Hepatocyte (in vitro differentiated cells): ENCODE results near the gene PCBP3. TPM values are rescaled to one million over a fixed set of nuclear protein-coding genes. Genes with fewer than 3 reads are reported as not detected.
"Not testable (repeated sequence)": the region's sequence is repeated elsewhere in the genome, so short reads cannot be mapped to it uniquely, and the experiment has no call there.

ENCODE experiments used
- DNase-seq: peaks from one replicate; pipeline ENCODE4 v3.0.0-alpha.2; 2016; ENCODE audit warnings: low spot score
- H2AFZ ChIP-seq: fragments of 200-600 bp; sonication (generic); 2 replicates; pipeline ENCODE4 v1.6.0; 2016; ENCODE audit warnings: antibody characterized with exemption, mild to moderate bottlenecking
- H3K27ac ChIP-seq: fragments of 200-600 bp; sonication (generic); 2 replicates; pipeline ENCODE4 v1.5.1; 2016; ENCODE audit warnings: mild to moderate bottlenecking
- H3K27me3 ChIP-seq: fragments of 200-600 bp; sonication (generic); 2 replicates; pipeline ENCODE4 v1.6.1; 2016
- H3K36me3 ChIP-seq: fragments of 200-600 bp; sonication (generic); replicated peaks from 2 replicates; pipeline ENCODE4 v1.5.1; 2016; ENCODE audit warnings: low read depth; ENCODE audit not compliant: insufficient read depth
- H3K4me1 ChIP-seq: fragments of 200-600 bp; sonication (generic); 2 replicates; pipeline ENCODE4 v1.5.1; 2016; ENCODE audit warnings: mild to moderate bottlenecking, moderate library complexity; ENCODE audit not compliant: insufficient read depth
- H3K4me2 ChIP-seq: fragments of 200-600 bp; sonication (generic); 2 replicates; pipeline ENCODE4 v1.6.0; 2016
- H3K4me3 ChIP-seq: fragments of 200-600 bp; sonication (generic); 2 replicates; pipeline ENCODE4 v1.5.1; 2016; ENCODE audit warnings: mild to moderate bottlenecking
- H3K79me2 ChIP-seq: fragments of 200-600 bp; sonication (generic); 2 replicates; pipeline ENCODE4 v1.6.0; 2017; ENCODE audit warnings: mild to moderate bottlenecking
- H3K9me2 ChIP-seq: fragments of 200-600 bp; sonication (generic); replicated peaks from 2 replicates; pipeline ENCODE4 v1.6.0; 2017; ENCODE audit warnings: mild to moderate bottlenecking; ENCODE audit not compliant: insufficient read depth
- H3K9me3 ChIP-seq: fragments of 200-600 bp; sonication (generic); 2 replicates; pipeline ENCODE4 v1.5.1; 2016; ENCODE audit warnings: low read depth, mild to moderate bottlenecking
- H4K20me1 ChIP-seq: fragments of 200-600 bp; sonication (generic); 2 replicates; pipeline ENCODE4 v1.6.0; 2016; ENCODE audit warnings: mild to moderate bottlenecking; ENCODE audit not compliant: insufficient read depth, poor library complexity, severe bottlenecking
- CTCF ChIP-seq: fragments of 200-600 bp; sonication (generic); IDR thresholded peaks from 2 replicates; pipeline ENCODE4 v1.5.1; 2016; ENCODE audit warnings: antibody characterized with exemption, mild to moderate bottlenecking; ENCODE audit not compliant: poor library complexity
- EZH2 ChIP-seq: fragments of 200-600 bp; sonication (generic); IDR thresholded peaks from 2 replicates; pipeline ENCODE4 v1.6.1; 2016; ENCODE audit warnings: antibody characterized with exemption, mild to moderate bottlenecking, borderline replicate concordance
- EZH2phosphoT487 ChIP-seq: fragments of 200-600 bp; sonication (generic); IDR thresholded peaks from one replicate; pipeline ENCODE4 v1.6.1; 2018; ENCODE audit warnings: antibody characterized with exemption, mild to moderate bottlenecking, low read depth, moderate library complexity; ENCODE audit not compliant: unreplicated experiment, severe bottlenecking
- WGBS: methylation state at CpG from one replicate; pipeline ENCODE4 v1.1.6; 2016; ENCODE audit warnings: low lambda C conversion rate; ENCODE audit errors: missing lambda C conversion rate; 5-methylcytosine and 5-hydroxymethylcytosine counted together
- polyA plus RNA-seq: library from polyadenylated mRNA; unstranded; fragments of >200 nt; fragmentation: Nextera tagmentation; extraction: Ambion mirVana; gene quantifications from 2 replicates; pipeline ENCODE4 v1.2.1, GENCODE V29; 2016
- total RNA-seq: library from RNA; depleted of rRNA; stranded (reverse); fragments of >200 nt; gene quantifications from 2 replicates; pipeline ENCODE4 v1.2.3, GENCODE V29; 2014

Gene PCBP3
- total and polyA plus RNA-seq, 2 experiments from 2014 or later = 3.1 to 8.8 TPM

- peak overlapping the region; percentile 61 for H3K27ac ChIP-seq
- TF ChIP-seq CTCF = no peak
- no peak for TF ChIP-seq EZH2
- no peak for TF ChIP-seq EZH2phosphoT487
- no peak overlapping the region for H3K4me3 ChIP-seq
- H3K9me3 ChIP-seq = no peaks in the 10 kb centered on the region
- DNase-seq = peak; percentile 46
- no peaks in the 10 kb centered on the region for H4K20me1 ChIP-seq
- H2AFZ ChIP-seq = no peak overlapping the region
- 48% methylated on average over 13 of the region's 13 CpGs for WGBS
- H3K4me2 ChIP-seq = peak overlapping the region; percentile 41
- no peaks in the 10 kb centered on the region for H3K27me3 ChIP-seq
- H3K36me3 ChIP-seq = no peaks in the 10 kb centered on the region
- H3K9me2 ChIP-seq = no peaks in the 10 kb centered on the region
- H3K4me1 ChIP-seq = peaks cover 11% of the 10 kb centered on the region
- H3K79me2 ChIP-seq = no peaks in the 10 kb centered on the region
These were observed 25.2 kb upstream of the PCBP3 start for GRCh38 chr21:45618287-45618686.

- no peak overlapping the region for H3K4me2 ChIP-seq
- H4K20me1 ChIP-seq = no peaks in the 10 kb centered on the region
- H3K27me3 ChIP-seq = no peaks in the 10 kb centered on the region
- H3K27ac ChIP-seq = no peak overlapping the region
- H3K79me2 ChIP-seq = no peaks in the 10 kb centered on the region
- whole genome bisulfite sequencing = 85% methylated on average over 8 of the region's 8 CpGs
- H3K9me2 ChIP-seq = no peaks in the 10 kb centered on the region
- no peaks in the 10 kb centered on the region for H3K36me3 ChIP-seq
- TF ChIP-seq EZH2 = no peak
- no peak for TF ChIP-seq CTCF
- no peak for TF ChIP-seq EZH2phosphoT487
- H3K4me1 ChIP-seq = peaks cover 11% of the 10 kb centered on the region
- H3K4me3 ChIP-seq = no peak overlapping the region
- no peak for DNase-seq
- H3K9me3 ChIP-seq = no peaks in the 10 kb centered on the region
- no peak overlapping the region for H2AFZ ChIP-seq
These were observed 24.6 kb upstream of the PCBP3 start for GRCh38 chr21:45618846-45619485.

GRCh38 chr21:45620201-45620923 lies 23.2 kb upstream of the PCBP3 start:
- TF ChIP-seq CTCF (no peak), EZH2phosphoT487 (no peak), EZH2 (no peak)
- H2AFZ ChIP-seq = no peak overlapping the region
- no peaks in the 10 kb centered on the region for H3K9me3 ChIP-seq
- H3K79me2 ChIP-seq = no peaks in the 10 kb centered on the region
- peaks cover 5% of the 10 kb centered on the region for H3K27me3 ChIP-seq
- WGBS = 74% methylated on average over 12 of the region's 12 CpGs
- no peak overlapping the region for H3K27ac ChIP-seq
- H3K4me1 ChIP-seq = peaks cover 11% of the 10 kb centered on the region
- no peaks in the 10 kb centered on the region for H3K36me3 ChIP-seq
- no peaks in the 10 kb centered on the region for H3K9me2 ChIP-seq
- H4K20me1 ChIP-seq = no peaks in the 10 kb centered on the region
- no peak overlapping the region for H3K4me3 ChIP-seq
- H3K4me2 ChIP-seq = no peak overlapping the region
- no peak for DNase-seq

GRCh38 chr21:45621435-45622331 lies 21.8 kb upstream of the PCBP3 start:
- not testable (repeated sequence) for H4K20me1 ChIP-seq, H3K79me2 ChIP-seq, H3K4me3 ChIP-seq, H3K36me3 ChIP-seq, H3K4me2 ChIP-seq, H3K27ac ChIP-seq, H3K9me2 ChIP-seq, H3K9me3 ChIP-seq, H3K27me3 ChIP-seq, DNase-seq, H2AFZ ChIP-seq
- WGBS = 74% methylated on average over 10 of the region's 10 CpGs
- H3K4me1 ChIP-seq = peaks cover 11% of the 10 kb centered on the region
